HG02981 (cell line): ENCODE data around the gene KISS1R.

Experiments used
- ATAC-seq: cut with Tn5 transposase; IDR thresholded peaks from one replicate; pipeline ENCODE4 v1.9.1; 2021; ENCODE audit warnings: mild to moderate bottlenecking, moderate library complexity; ENCODE audit not compliant: unreplicated experiment

Gene KISS1R

GRCh38 chr19:966485-967088 lies 49.5 kb downstream of the KISS1R start:
- no peak for ATAC-seq
